Lung microvascular endothelial cell (primary cell): Measurements from ENCODE around the gene CALHM3. TPM values are rescaled to one million over a fixed set of nuclear protein-coding genes. Genes with fewer than 3 reads are reported as not detected.
A peak's percentile ranks its signal among the peaks of the same experiment; 100 is the strongest.

Experiments used
- DNase-seq, 2 donors: peaks; one replicate each; pipeline versions ENCODE4 v3.0.0 to v3.0.0-alpha.2; 2010; ENCODE audit warnings: low read depth in 2 of 2
- total RNA-seq: library from RNA; depleted of rRNA; stranded (reverse); fragments of >200 nt; gene quantifications from 2 replicates; pipeline ENCODE4 v1.2.1, GENCODE V29; 2014

CALHM3 gene
- total RNA-seq, 1 donor from 2014 or later = not detected

DNA sequence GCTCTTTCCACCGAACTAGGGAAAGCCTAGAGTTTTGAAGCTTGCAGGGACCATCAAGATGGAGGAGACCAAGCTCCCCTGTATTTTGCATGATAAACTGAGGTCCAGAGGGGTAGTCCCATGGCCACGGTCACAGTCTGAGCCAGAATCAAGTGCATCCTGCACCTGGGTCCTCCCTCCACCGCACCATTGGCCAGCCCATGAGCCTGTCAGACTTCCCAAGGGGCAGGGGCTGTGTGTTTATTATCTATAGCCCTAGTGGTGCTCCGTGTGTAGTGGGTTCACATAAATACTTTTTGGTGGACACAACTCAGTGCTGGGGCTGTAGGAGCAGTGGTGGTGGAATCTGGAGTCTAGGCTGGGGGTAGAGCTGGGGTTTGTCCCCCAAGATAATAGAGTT, 3.6 kb downstream of the CALHM3 start:
- no peak for DNase-seq

DNA sequence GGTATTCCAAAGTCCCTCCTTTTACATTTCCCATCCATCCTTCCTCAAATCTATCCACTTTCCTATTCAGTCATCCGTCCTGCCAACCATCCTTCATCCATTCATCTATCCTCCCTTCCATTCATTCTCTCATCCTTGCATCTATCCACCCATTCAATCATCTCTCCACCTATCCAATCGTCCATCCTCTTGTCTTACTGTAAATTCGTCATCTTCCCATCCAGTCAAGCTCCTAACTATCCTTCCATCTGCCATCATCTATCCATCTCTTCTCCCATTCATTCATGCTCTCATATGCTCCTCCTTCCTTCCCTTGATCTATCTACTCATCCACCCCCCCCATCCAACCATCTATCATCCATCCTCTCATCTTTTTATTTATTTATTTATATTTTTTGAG, 5.0 kb downstream of the CALHM3 start:
- no peak for DNase-seq

DNA sequence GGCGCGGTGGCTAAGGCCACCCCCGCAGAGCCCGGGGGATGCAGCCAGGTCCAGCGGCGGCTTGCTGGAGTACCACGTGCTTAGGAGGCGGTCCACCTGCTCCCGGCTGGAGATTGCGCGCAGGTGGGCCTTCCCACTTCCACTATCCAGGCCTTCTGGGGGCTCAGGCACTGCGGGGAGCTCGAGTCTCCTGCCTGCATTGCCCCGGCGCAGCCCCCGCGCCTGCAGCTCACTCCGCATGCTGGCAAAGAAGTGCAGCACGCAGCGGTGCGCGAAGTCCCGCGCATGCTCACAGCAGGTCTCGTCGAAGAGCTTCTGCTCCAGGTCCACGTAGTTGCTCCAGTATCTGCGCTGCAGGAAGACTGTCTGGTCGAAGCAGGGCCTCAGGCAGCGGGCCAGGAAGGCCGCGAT, 5.8 kb downstream of the CALHM3 start:
- DNase-seq = no peak

DNA sequence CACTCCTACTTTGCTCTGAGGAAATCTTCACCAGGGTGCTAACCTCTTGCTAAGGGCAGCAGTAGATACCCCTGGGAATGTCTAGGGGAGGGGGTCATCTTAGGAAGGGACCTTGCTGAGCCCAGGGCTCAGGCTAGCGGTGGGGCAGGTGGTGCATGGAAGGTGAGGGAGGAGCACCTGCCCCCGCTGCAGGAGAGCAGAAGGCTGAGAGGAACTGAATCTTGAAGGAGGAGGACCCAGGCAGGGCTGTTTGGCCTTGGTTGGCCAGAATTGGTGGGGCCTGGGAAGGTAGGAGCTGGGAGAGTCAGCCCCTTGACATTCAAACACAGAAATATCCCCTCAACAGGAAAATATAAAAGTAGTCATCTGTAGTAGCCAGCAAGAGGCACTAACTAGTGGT, 7.0 kb downstream of the CALHM3 start:
- DNase-seq = no peak

DNA sequence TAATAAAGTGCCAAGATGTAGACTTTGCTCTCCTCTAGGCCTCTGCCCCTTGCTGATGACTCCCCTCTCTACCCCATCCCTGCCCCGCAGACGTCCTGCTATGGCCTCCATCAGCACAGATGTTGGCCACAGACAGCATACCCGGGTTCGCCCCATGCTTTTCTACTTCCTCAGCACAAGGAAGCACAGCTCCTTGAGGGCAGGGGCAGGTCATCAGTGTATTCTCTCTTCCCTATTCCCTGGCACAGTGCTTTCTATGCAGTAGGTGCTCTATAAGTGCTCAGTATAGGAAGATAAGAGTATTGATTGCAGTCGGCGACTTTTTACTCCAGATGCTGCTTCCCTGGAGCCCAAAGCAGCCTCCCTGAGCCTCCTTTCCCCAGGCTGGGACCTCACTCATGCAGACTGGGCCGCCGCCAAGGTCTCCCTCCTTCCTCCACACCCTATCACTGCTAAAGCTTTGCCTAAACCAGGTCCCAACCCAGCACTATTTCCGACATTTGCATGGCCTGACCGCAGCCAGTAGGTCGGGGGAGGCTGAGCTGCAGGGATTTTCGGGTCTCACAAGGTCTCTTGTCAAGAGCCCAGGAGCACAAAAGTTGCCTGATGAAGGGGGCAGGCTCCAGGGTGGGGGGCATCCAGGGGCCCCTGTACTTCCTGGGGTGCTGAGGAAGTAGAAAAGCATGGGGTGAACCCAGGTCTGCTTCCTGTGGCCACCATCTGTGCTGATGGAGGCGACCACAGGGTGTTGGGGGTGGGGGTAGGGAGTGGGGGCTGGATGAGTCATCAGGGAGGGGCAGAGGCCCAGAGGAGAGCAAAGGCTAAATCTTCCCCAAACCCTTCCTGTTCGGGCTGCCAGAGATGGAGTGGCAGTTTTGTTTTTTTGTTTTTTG, 8.0 kb downstream of the CALHM3 start:
- no peak for DNase-seq

DNA sequence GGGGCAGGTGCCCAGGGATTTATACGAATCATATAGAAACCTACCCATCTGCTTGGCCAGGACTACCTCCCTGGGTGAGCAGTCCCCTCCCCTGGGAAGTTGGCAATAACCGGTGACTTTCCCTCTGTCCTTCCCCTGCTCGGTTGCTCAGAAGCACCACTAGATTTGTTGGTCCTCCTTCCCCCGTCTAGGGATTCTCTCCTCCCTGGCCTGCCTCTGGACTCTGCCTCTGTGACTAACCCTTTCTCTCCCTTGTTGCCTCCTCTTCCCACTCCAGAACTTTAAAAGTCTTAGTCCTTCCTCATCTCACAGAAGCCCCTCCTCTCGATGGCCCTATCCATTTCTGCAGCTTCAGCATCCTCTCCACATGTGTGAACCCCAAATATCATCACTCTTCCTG, 9.8 kb downstream of the CALHM3 start:
- DNase-seq = no peak

DNA sequence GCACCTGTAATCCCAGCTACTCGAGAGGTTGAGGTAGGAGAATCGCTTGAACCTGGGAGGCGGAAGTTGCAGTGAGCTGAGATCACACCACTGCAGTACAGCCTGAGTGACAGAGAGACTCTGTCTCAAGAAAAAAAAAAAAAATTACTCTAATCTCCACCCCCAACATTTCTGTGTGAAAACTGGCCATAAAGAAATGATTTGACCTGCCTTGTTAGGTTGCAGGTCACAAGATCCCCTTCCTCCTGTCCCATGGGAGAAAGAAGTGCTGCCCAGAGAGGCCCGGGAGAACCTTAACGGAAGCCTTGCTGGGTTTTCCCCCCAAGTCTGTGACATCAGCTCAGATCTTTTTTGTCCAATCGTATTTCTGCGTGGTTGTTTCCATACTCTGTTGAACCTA, 11.6 kb downstream of the CALHM3 start:
- no peak for DNase-seq

DNA sequence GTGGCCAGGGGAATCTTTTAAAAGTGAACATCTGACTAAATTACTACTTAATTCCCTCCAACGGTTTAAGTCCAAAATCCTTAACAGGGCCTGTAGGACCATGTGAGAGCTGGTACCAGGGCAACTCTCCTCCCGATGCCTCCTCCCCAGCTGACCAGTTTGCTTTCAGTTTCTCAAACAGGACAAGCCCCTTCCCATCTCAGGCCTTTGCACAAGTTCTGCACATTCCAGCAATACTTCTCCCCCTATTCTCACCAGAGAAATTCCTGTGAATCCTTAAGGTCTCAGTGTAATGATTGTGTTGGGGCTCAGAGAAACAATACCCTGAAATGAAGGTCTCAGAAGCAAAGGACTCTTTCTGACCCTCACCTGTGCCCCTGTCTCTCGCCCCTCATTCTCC, 12.3 kb downstream of the CALHM3 start:
- DNase-seq = no peak

DNA sequence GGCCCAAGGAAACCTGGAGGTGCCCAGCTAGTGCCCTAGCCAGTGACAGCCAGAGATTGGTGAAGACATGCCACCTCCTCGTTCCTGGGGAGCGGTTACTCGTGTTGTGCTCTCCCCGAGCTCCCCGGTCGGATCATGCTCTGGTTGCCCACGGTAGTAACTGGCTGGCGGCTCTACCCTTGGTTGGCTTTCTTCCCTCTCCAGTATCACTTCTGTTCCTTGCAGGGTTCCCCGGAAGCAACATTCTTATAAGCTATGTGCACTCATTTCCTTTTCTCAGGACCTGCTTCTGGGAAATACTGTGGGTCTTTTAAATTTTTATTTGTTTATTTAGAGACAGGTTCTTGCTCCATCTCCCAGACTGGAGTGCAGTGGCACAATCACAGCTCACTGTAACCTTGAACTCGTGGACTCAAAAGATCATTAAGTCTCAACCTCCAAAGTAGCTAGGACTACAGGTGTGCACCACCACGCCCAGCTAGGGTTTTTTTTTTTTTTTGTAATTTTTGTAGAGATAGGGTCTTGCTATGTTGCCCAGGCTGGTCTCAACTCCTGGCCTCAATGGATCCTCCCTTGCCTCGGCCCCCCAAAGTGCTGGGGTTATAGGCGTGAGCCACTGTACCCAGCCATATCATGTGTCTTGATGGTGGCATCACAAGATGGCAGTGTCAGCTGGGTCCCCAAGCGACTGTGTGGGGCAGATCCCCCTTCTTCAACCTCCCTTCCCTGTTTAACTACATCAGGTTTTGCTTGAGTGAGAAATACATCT, 13.4 kb downstream of the CALHM3 start:
- DNase-seq = no peak

DNA sequence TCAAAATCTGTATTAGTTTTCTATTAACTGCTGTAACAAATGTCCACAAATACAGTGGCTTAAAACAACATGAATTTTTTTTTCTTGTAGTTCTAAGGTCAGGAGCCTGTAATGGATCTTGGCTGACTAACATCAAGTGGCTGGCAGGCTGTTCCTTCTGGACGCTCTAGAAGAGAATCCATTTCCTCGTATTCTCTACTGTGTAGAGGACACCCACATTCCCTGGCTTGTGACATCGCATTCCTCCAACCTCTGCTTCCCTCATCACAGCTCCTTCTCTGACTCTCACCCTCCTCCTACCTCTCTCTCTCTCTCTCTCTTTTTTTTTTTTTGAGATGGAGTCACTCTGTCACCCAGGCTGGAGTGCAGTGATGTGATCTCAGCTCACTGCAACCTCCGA, 15.5 kb downstream of the CALHM3 start:
- no peak for DNase-seq

DNA sequence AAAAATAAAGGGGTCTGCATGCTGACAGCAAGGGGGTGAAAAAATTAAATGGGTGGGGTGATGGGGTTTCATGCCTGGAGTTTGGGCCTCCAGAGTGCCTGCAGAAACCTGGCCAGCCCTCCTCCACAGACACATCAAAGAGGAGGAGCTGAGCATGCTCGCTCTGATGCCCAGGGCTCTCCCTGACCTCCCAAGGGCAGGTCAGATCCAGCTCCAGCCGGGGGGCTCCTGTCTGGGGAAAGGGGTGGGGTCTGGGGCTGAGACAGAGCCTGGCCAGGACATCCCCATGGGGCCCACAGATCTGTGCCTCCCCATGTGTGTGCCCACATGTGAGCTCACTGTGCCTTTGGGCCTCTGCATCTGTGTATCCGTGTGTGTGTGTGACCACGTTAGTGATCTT, 19.4 kb downstream of the CALHM3 start:
- no peak for DNase-seq

DNA sequence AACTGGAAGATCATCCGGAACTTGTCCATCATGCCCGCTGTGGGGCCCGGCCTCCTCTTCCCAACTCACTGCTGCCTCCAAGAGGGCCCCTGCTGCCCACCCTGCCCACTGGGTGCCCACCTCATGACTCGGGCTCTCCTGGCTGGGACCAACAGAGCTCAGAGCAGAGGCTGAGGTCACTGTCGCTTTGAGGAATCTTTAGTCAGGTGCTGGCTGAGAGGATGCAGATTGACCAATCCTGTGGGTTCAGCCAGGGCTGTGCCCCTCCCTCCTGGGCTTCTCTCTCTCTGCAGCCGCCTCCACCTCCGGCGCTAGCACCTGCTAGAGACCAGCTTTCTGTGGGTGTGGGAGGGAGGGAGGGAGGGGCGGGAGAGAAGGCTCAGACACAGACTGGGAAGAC, 20.3 kb downstream of the CALHM3 start, which contains the start of gene CALHM1:
CALHM1 (minus strand) TSS at position 181 of the 400 bp plus-strand sequence; CDS start at position 32, 149 bp downstream.
- DNase-seq = no peak

DNA sequence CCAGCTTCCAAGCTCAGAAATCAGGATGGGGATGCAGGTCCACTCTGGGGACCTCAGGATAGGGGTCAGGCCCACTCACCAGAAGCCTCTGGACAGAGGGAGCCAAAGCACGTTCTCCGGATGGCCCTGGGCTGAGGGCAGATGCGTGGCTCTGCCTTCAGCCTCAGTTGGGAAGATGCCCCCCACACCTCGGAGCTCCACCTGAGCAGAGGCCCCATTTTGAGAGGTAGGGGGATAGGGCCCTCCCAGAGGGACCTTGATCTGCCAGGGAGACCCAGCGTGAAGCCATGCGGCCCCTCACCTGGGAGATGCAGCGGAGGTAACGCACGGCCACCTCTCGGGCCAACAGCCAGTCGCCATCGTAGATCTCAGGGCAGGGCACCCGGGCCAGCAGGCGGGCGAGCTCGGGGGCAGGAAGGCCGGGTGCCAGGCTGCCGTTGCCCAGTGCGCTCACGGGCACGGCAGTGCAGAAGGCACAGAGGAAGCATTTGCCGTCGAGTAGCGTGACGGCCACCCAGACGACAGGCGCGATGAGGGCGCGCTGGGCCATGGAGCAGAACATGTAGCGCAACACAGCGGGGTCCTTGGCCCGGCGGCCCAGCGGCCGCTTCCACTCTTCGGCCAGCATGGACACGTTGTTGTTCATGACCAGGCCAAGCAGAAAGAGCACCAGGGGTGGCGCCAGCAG, 21.0 kb downstream of the CALHM3 start:
- DNase-seq = no peak

DNA sequence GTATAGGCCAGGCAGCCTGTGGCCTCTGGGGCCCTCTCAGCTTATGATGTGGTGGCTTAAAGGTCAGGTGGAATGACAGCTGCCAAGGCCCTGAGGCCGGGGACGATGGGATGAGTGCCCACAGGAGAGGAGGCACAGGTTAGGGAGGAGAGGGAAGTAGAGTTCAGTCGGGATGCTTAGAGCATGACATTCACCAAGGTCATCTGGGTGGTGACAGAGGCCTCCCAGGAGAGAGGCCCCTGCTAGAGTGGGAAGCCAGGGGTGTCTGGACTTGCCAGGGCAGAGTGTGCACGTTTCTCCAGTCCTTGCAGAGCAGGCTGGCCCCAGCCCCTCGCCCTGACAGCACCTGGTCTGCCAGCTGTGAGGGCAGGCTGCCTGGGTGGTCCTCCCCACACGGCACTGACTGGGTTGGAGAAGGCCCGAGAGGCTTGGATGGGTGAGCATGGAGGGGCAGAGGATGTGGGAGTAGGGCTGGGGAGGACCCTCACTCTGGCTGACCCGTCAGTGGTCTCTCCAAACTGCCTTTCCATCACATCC, 21.8 kb downstream of the CALHM3 start:
- DNase-seq = no peak

DNA sequence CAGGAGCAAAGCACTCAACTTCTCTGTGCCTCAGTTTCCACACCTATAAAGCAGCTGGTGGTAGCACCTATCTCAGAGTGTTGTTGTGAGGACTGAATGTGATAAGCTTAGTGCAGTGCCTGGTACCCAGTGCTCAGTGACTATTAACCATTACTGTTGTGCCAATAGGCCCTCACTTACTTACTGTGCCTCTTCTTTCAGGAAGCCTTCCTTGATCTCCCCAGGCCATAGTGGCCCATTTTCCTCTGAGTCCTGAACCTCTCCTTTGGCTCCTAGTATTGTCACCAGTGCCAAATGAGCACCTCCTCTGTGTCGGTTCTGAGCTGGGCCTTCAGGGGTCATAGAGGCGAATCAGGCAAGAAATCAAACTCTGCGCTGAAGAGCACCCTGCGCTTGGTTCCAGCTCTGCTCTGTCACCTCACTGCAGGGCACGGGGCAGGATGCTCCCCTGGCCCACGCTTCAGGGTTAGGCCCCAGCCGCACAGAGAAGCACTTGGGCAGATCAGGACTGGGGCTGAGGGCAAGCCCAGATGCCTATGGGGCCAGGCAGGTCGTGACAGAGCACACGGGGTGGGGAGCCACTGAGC, 22.9 kb downstream of the CALHM3 start:
- DNase-seq = no peak

DNA sequence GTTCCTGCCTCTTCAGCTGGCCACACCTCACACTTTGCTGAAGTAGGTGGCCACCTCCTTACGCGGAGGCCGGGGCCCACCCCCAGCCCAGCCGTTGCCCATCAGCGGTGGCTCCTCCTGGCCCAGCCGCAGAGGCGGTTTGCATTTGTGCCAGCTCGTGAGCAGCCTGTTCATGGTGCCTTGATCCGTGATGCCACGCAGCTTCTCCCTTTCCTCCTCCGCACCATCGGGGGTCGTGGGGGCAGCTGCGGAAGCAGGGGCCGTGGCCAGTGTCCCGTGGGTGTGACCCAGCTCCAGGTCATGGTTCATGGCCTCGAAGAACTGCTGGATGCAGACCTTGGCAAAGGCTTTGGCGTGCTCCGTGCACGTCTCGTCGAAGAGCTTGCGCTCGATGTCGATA, 23.8 kb downstream of the CALHM3 start:
- no peak for DNase-seq

DNA sequence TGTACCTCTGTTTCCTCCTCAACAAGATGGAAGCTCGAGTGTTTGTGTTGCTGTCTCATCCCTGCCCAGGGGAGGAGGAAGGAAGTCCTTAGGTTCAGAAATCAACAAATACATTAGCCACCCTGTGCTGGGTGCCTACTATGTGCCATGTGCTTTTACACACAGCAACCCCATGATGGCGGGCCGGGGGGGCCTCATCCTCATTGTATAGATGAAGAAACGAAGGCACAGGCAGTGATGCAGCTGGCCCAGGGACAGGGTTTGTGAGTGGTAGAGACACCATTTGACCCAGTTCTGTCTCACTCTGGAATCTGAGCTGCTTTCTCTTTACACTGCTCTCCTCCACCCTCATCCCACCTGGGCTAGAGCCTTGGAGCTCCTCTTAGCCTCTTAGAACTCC, 25.0 kb downstream of the CALHM3 start:
- DNase-seq = no peak

DNA sequence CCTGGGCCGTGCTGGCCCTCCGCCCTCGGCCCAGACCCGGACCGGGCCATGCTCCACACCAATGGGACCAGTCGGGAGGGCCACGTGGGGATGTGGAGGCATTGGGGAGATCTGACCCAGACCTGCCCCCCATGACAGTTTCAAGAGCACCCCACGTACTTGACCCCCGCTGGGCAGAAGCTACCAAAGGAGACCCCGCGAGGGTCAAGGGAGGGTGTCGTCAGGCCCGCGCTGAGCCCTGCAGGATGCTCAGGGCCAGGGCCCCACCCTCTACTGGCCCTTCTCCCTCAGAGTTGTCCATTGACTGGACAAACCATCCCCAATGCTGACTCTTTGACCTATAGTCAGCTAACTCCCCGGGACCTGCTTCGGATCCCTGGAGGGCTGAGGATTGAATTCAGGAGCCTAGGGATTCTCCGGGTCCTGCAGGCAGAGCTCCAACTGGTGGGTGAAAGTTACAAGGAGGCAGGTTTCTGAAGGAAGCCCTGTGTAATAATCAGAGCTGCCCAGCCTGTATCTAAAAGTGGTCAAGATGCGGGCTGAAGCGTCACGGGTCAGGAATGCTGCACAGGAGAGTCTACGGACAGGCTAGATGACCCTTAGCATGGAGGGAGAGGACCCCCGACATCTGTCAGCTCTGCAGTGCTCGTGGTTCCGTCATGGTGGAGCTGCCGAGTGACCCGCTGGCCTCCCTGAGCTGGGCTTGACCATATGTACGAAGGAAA, 26.4 kb downstream of the CALHM3 start:
- no peak for DNase-seq

DNA sequence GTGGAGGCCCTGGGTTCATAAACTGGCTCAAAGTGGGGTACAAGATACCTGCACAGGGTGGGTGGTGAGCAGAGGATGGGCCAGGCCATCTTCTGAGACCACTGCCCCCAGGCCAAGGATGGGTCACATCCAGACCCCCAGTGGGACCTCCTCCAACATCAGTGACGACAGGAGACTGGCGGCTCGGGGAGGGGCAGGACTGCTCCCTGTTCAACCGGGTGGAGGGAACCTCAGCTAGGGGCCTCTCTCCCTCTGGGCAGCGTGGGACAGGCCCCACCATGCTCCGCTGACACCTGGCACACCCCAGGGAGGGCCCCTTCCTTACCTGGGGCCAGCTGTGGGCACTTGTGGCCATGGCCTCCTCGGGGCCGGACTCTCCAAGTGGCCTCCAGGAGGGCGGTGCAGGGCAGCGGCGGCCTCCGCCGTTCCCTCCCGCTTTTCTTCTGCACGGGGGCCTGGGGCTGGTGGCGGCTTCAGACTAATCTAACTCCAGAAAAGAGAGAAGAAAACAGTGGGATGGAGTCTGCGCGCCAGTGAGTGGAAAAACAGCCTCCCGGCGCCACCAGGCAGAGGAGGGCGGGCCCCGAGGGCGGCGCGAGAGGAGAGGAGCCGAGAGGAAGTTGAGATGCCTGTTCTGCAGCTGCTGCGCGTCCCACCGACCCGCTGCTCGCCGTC, 27.1 kb downstream of the CALHM3 start, which contains the start of gene CALHM2:
CALHM2 (minus strand) TSS at position 540 of the 675 bp plus-strand sequence. CDS start 2,429 bp downstream, outside the sequence.
- peak; percentile 49 to 54 for DNase-seq
